PC-9 (cell line): ENCODE measurements around the gene LRRC8D.

Source experiments
- CTCF ChIP-seq: fragments of 200-600 bp; sonication (generic); conservative IDR thresholded peaks from 2 replicates; pipeline ENCODE4 v1.6.1; 2017; ENCODE audit warnings: mixed run types, antibody characterized with exemption, mild to moderate bottlenecking, moderate library complexity
- EZH2 ChIP-seq: fragments of 200-600 bp; sonication (generic); IDR thresholded peaks from 2 replicates; pipeline ENCODE4 v1.8.0; 2017; ENCODE audit warnings: antibody characterized with exemption, low read depth

GRCh38 chr1:89815611-89816010 lies 5.2 kb upstream of the LRRC8D start:
- TF ChIP-seq CTCF (no peak), EZH2 (no peak)
